ENCODE measurements around the gene AGBL1.

AGBL1 gene

DNA sequence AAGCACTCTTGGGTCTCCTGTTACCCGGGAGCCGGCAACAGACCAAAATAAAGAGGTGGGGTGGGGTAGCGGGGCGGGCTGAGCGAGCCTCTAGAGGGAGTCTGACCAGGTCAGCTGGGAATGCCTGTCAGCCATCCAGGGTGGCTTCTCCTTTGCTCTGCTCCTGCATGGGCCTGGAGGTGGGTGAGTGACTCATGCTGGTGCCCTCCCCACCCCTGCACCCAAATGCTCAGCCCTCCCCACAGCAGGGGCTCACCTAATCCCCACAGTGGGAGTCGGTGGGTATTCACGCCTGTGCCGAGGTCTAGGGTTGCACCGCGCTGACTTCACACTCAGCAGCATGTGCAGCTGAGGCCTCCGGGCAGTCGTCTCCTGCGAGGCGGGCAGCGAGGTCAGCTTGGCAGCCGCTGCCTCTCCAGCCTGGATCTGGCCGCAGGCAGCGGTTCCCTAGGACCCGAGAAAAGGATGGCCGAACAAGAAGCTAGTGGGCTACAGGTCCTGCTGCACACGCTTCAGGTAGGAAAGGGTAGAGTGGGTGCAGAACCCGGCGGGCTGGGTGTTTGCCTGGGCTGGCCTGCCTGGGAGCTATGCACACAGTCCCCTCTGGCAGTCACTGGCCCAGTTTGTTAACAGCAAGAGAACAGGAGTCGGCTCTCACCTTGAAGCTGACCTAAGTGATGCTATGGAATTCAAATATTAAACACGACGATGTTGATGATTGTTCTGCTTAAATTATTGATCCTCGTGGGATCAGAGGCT is at the start of gene AGBL1:
Gene AGBL1 (plus strand): TSS at position 364 of the 759 bp plus-strand sequence.
- no peak for DNase-seq (ENCODE audit: low read depth in 1 of 2, low spot score in 1 of 2)

- DNase-seq (ENCODE audit: low read depth in 1 of 2, low spot score in 1 of 2) = no peak
Observed at GRCh38 chr15:86034904-86035303, 44.8 kb upstream of the AGBL1 start.

GRCh38 chr15:86036243-86036642 is 43.4 kb upstream of the AGBL1 start:
- DNase-seq (ENCODE audit: low read depth in 1 of 2, low spot score in 1 of 2) = no peak

DNA sequence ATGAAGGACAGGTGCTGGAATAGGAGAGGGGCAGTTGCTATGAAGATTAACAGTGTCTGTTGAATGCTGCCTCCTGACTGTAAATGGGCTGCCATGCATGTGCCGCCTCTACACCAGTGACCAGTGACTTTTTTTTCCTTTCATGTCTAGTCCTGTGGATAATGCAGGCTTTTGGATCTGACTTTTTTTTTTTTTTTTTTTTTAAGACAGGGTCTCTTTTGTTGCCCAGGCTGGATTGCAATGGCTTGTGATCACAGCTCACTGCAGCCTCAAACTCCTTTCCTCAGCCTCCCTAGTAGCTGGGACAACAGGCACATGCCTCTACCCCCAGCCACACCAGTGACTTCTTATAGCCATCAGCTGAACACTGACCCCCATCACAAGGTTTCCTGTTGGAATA is 41.2 kb upstream of the AGBL1 start:
- no peak for DNase-seq (ENCODE audit: low read depth in 1 of 2, low spot score in 1 of 2)

GRCh38 chr15:86040356-86041033 is 39.2 kb upstream of the AGBL1 start:
- DNase-seq (ENCODE audit: low read depth in 1 of 2, low spot score in 1 of 2) = no peak

DNA sequence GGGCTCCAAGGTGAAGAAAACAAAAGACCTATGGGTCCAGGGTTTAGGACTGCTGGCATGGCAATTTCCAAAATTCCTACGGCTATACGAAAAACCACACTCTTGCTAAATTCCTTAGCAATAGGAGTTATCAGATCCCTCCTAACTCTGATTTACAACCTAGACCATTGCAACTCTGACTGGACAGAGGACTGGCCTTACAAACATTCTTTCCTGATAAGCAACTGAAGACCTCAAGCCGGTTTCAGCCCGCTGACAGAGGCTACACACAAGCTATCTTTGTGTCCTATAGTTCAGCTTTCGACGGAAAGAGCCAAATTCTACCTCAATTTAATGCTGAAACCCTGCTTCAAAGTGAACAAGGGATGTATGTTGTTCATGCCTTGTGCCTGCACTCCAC is 38.3 kb upstream of the AGBL1 start:
- no peak for DNase-seq (ENCODE audit: low read depth in 1 of 2, low spot score in 1 of 2)

DNA sequence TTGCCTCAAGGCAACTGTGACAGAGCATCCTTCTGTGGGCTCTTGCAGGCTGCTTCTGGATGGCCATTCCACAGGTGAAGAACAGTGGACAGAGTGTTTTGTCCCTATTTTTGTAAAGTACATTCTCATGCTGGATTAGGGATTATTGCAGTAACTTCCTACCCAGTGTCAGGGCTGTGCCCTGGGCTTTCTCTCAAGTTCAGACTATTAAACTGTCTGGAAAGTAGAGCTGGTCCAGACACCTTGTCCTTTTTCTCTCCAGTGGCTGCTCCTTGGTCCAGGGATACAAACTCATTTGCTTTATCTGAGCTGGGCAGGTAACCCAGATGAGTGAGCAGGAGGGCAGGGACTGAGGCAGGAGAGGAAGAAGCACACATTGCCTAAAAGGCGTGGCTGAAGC is 37.4 kb upstream of the AGBL1 start:
- no peak for DNase-seq (ENCODE audit: low read depth in 1 of 2, low spot score in 1 of 2)

GRCh38 chr15:86044981-86045380 is 34.7 kb upstream of the AGBL1 start:
- no peak for DNase-seq (ENCODE audit: low read depth in 1 of 2, low spot score in 1 of 2)

DNA sequence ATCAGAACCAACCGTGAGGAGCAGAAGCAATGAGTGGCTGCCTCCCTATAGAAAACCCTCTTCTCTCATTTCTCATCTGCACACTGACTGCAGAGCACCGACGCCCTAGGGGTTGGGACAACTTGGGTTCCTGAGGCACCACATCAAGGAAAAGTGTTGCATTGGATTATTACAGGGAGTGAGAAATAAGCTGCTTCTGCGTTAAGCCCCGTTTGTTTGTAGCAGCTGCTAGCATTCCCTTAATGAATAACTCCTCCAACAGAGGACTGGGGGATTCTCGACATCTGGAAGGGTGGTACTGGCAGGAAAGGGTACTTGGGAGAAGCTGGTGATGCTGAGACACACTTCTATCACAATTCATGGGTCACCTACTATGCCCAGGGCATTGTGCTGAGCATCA is 25.3 kb upstream of the AGBL1 start:
- no peak for DNase-seq (ENCODE audit: low read depth in 1 of 2, low spot score in 1 of 2)

DNA sequence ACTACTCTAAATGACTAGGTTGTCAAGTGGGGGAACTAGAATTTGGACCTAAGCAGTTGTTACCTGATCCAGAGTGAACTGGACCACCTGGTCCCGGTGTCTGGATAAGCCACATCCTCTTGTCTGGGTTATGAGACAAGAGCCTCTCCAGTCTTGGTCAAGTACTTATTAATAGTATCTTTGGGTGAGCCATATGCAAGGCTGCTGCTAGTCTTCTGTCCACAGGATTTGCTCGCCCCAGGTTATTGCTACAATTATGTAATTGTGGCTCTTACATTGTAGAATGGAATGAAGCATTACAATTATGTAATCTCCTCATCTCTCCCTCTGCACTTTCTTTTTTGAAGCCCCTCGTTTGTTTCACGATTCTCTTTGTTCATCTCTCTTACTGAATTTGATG is 24.0 kb upstream of the AGBL1 start:
- no peak for DNase-seq (ENCODE audit: low read depth in 1 of 2, low spot score in 1 of 2)

- DNase-seq (ENCODE audit: low read depth in 1 of 2, low spot score in 1 of 2) = no peak
Observed at GRCh38 chr15:86059851-86060250, 19.8 kb upstream of the AGBL1 start.

DNA sequence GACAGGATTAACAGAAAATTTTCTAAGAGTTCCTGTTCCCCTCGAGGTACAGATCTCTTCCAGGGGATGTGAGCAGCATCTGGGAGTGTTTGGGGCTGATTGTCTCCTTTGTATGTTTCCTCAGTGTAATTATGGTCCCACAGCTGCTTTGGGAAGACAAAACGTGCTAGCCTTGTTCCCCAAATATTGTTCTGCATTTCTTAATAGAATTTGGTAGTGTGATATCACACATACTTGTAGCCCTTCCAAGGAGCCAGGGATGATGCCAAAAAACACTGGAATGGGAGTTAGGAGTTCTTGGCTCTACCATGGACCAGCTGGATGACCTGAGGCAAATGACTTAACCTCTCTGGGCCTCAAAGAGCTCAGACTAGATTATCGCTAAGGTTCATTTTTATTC is 19.0 kb upstream of the AGBL1 start:
- no peak for DNase-seq (ENCODE audit: low read depth in 1 of 2, low spot score in 1 of 2)

DNA sequence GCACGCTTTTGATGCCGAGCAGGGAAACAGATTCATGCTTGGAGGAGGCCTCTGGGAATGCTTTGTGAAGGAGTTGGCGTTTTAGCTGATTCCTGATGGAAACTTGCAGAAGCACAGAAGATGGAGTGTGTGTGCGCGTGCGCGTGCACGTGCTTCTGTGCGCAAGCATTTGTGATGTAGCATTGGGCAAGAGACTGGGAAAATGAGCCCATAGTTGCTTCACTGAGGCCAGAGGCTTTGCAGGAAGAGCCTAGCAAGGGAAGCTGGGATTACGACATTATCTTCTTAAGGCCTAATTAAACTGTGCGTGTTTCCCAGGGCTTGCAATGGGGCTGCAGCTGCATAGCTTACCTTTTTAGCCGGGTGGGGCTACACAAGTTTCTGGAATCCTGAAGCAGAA is 18.1 kb upstream of the AGBL1 start:
- no peak for DNase-seq (ENCODE audit: low read depth in 1 of 2, low spot score in 1 of 2)

DNA sequence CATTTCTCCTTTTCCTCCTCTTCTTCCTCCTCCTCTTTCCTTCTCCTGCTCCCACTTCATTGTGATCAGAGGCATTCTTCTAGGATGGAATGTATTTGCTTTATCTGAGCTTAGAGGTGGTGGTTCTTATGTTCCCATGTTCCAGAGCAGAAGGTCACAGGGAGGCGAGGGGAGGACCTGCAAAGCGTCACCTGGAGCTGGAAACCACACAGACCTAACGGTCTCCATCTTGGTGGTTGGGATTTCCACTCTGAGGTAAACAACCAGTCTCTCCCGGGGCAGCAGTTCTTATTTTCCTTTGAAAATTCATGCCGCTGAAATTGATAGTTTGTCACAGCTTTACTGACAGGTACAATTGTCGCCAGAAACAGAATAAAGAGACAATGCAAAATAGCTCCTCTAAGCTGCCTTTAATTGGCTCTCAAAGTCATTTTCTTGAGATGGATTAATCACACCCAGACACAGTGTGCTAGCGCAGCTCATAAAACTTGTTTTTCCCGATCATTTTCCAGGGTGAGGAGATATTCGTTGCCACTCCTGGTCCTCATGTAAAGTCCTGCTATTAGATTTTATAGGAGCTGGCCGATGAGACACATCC is 16.9 kb upstream of the AGBL1 start:
- DNase-seq (ENCODE audit: low read depth in 1 of 2, low spot score in 1 of 2) = no peak

DNA sequence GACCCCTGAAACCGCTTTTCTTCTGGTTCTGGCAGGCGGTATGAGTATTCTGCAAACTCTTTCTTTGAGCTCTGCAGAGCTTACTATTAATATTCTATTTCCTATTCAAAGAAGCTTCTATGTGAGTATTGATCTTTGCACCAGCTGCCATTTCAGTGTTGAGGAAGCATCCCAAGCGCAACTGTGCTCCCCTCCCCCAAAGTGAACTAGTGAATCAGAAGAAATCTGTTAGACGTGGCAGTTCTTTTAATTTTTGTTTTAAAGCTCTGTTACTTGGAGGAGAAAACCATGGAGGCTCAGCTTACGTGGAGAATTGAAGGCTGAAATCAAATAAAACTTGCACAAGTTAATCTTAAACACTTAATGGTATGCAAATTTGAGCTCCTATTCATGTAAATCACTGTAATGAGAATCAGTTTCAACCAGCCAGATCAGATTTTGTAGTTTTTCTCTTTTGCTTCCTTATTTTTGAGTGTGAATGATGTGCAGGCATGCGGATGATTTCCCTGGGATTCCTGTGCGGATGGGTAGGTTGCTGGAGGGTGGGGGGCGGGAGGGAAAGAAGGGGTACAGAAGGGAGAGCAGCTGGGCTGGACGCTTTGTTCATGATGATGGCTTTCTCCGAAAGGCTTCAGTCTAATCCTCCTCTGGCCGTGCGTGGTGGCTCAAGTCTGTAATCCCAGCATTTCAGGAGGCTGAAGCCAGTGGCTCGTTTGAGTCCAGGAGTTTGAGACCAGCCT is 16.1 kb upstream of the AGBL1 start:
- DNase-seq (ENCODE audit: low read depth in 1 of 2, low spot score in 1 of 2) = no peak

GRCh38 chr15:86064326-86064725 is 15.3 kb upstream of the AGBL1 start:
- no peak for DNase-seq (ENCODE audit: low read depth in 1 of 2, low spot score in 1 of 2)

- no peak for DNase-seq (ENCODE audit: low read depth in 1 of 2, low spot score in 1 of 2)
Observed at GRCh38 chr15:86066174-86066834, 13.4 kb upstream of the AGBL1 start.

DNA sequence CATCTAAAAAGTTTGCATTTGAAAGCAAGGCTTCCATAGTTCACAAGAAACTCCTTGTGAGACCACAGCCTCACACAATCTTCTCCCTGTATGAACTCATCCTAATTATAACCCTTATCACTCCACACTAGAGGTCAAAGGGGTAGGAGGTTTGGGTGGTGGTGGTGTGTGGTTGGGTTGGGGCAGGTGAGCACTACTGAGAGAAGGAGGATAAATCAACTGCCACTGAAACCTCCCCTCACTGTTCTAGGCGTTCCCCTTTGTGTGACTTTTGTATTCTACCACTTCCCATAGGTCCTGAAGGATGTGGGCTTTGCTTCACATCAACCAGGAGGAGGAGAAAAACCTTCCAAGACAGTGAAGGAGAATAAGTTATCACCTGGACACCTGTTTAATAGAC is 6.4 kb upstream of the AGBL1 start:
- DNase-seq (ENCODE audit: low read depth in 1 of 2, low spot score in 1 of 2) = no peak

DNA sequence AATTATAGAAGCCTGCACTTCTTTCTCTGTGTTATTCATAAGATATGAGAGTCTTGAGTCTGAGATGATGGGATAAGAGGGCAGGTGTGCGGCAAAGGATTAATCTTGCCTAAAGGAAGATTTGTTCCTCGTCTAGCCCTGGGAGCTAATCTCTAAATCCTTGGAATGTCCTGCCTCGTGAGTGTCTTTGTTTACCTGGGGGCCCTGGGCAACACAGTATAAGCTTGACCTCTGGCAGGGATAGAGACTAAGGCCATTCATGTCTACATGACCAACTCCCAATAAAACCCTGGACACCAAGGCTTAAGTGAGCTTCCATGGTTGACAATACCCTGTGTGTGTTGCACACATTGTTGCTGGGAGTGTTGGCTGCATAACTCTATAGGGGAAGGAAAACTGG is 3.2 kb upstream of the AGBL1 start:
- DNase-seq (ENCODE audit: low read depth in 1 of 2, low spot score in 1 of 2) = no peak

DNA sequence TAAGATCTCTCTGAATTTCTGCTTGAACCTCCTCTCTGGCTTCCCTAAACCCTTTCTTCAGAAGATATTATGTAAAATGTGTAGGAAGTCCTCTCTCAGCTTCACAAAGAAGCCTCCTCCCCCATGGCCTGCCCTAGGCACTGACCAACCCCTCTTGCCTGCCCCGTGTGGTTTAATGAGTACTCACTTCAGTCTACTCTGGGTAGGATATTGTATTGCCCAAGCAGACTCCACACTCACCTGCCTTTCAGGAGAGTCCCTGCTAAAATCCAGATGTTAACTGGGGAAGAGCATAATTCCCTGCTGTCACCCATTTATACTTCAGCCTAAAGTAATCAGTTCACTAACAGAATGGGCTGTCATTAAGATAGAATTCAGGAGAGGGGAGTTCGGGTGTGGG is 2.6 kb upstream of the AGBL1 start:
- DNase-seq (ENCODE audit: low read depth in 1 of 2, low spot score in 1 of 2) = no peak

DNA sequence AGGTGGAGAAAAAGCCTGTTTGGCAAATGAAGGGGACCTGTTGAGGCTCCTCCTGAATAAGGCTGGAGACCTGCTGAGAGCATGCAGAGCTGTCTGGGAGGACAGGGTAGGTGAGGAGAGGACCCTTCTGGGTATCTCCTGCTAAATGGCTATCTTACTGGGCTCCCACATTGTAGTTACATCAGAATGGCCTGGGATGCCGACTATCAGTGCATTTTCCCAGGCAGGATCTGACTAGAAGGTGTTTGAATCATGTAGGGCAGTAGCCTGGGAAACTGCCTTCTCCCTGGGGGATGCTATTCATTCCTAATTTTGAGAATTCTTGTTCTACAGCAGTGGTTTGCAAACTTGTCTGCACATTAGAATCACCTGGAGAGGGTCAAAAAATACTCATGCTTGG is 631 bp downstream of the AGBL1 start:
- DNase-seq (ENCODE audit: low read depth in 1 of 2, low spot score in 1 of 2) = no peak
